Panc1 (cell line): ENCODE measurements around the gene AGBL1. TPM values are rescaled to one million over a fixed set of nuclear protein-coding genes. Genes with fewer than 3 reads are reported as not detected.
A peak's percentile ranks its signal among the peaks of the same experiment; 100 is the strongest.

Experiments
- ATAC-seq: fragments of 200-7000 bp; cut with Tn5 transposase; 2 replicates; pipeline ENCODE4 v1.9.1; 2020; ENCODE audit warnings: mild to moderate bottlenecking, moderate library complexity
- BruUV-seq: library from RNA; stranded (reverse); fragments of 400-500 nt; replicated peaks from 2 replicates; lab custom pipeline; 2021; lab: Mats Ljungman, UMichigan
- CTCF ChIA-PET: fragments of 300-600 bp; sonication (Branson Sonifier 250); formaldehyde crosslinking; loops from one replicate; lab custom pipeline; 2022; ENCODE audit warnings: antibody characterized with exemption; lab: Charles Lee
- POLR2A ChIA-PET: fragments of 300-600 bp; sonication (Branson Sonifier 250); formaldehyde crosslinking; loops from one replicate; lab custom pipeline; 2022; ENCODE audit warnings: antibody characterized with exemption; lab: Charles Lee
- DNase-seq: peaks from one replicate; pipeline ENCODE4 v3.0.0-alpha.2; 2010; ENCODE audit warnings: low read depth, low spot score
- H3K27ac ChIP-seq: 2 replicates; pipeline ENCODE4 v1.5.1; 2011; ENCODE audit warnings: mild to moderate bottlenecking, low read length, inconsistent platforms
- H3K27me3 ChIP-seq: fragments of 200-500 bp; sonication (Bioruptor generic); 2 replicates; pipeline ENCODE4 v1.6.0; 2014; ENCODE audit warnings: low read length, inconsistent platforms; ENCODE audit not compliant: control insufficient read depth, insufficient read depth
- H3K36me3 ChIP-seq: fragments of 200-500 bp; sonication (Bioruptor generic); 2 replicates; pipeline ENCODE4 v1.5.1; 2014; ENCODE audit warnings: inconsistent platforms, mild to moderate bottlenecking, low read length, moderate library complexity; ENCODE audit not compliant: control insufficient read depth, insufficient read depth
- H3K4me1 ChIP-seq: 2 replicates; pipeline ENCODE4 v1.5.1; 2011; ENCODE audit warnings: inconsistent platforms, mild to moderate bottlenecking, low read length, moderate library complexity; ENCODE audit not compliant: control insufficient read depth, insufficient read depth
- H3K4me3 ChIP-seq, 2 experiments: 2 replicates each; pipeline ENCODE4 v1.5.1; 2011 to 2012; ENCODE audit warnings: low read depth in 2 of 2, low read length in 2 of 2, mild to moderate bottlenecking in 2 of 2, inconsistent platforms in 1 of 2, moderate library complexity in 1 of 2
- H3K9me3 ChIP-seq: fragments of 200-500 bp; sonication (Bioruptor generic); 2 replicates; pipeline ENCODE4 v1.5.1; 2014; ENCODE audit warnings: low read depth, mild to moderate bottlenecking, inconsistent platforms, low read length, moderate library complexity; ENCODE audit not compliant: control insufficient read depth, insufficient read depth
- POLR2AphosphoS5 ChIP-seq: IDR thresholded peaks from 2 replicates; pipeline ENCODE4 v1.6.1; 2012; ENCODE audit warnings: mild to moderate bottlenecking, low read depth, low read length, moderate library complexity
- SIN3A ChIP-seq: IDR thresholded peaks from 2 replicates; pipeline ENCODE4 v1.6.1; 2012; ENCODE audit warnings: low read depth, mild to moderate bottlenecking, low read length, moderate library complexity, borderline replicate concordance; ENCODE audit not compliant: insufficient read depth
- TCF7L2 ChIP-seq: IDR thresholded peaks from 2 replicates; pipeline ENCODE4 v1.6.1; 2011; ENCODE audit warnings: mild to moderate bottlenecking, low read depth, low read length, inconsistent platforms
- in situ Hi-C: cut with HindIII; loops from 2 replicates; pipeline ENCODE4 v1.10.0; 2016; ENCODE audit warnings: low sequenced_read_pairs, low pct_unique_long_range_greater_than_20kb
- intact Hi-C: fragments of 100-400 bp; cut with micrococcal nuclease; formaldehyde crosslinking; loops from one replicate; pipeline ENCODE4 v1.10.0; 2022; ENCODE audit not compliant: unreplicated experiment
- total RNA-seq: library from RNA; stranded (reverse); gene quantifications from one replicate; pipeline ENCODE4 v1.2.1, GENCODE V29; 2021; ENCODE audit not compliant: unreplicated experiment
- TF ChIP-seq, protein P1 (sequence below), 2 experiments: IDR thresholded peaks; 2 replicates each; pipeline ENCODE4 v1.6.1; 2011 to 2012; ENCODE audit warnings: low read depth in 2 of 2, control low read depth in 1 of 2, low read length in 1 of 2, mild to moderate bottlenecking in 1 of 2, moderate library complexity in 1 of 2; ENCODE audit not compliant: insufficient read depth in 1 of 2
- TF ChIP-seq, protein P2 (sequence below): fragments of 450-650 bp; IDR thresholded peaks from 2 replicates; pipeline ENCODE4 v1.5.1; 2017; ENCODE audit warnings: mild to moderate bottlenecking

The AGBL1 gene
- total RNA-seq, 1 experiment from 2014 or later, result not detected

DNA sequence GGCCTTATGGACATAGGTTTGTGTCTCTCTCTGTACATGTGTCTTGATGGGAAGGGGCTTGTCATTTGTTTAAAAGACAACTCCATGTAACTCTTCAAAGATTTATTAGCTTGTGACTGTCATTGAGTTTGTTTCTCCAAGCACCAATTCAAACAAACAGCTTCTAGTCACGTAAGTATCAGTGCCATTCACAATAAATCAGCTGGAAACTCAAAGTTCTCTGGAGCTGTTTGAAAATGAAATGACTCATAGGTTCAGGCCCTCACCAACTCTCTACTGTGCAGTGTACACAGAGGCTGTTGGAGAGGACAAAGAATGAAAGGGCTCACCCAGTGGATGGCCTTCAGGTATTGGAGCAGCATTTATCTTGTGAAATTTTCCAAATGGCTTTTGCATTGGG is 476.3 kb downstream of the AGBL1 start:
- in situ Hi-C loops, result no loop called here
- intact Hi-C loops, result no loop called here
- Histone ChIP-seq H3K4me1 (no peaks in the 10 kb centered on the region), H3K4me3 (no peak overlapping the region), H3K9me3 (no peaks in the 10 kb centered on the region), H3K27me3 (no peaks in the 10 kb centered on the region), H3K27ac (no peak overlapping the region), H3K36me3 (no peaks in the 10 kb centered on the region)
- no TSS peak for BruUV-seq
- TF ChIP-seq SIN3A, result no peak
- no peak for TF ChIP-seq POLR2AphosphoS5
- TF ChIP-seq TCF7L2, result no peak
- TF ChIP-seq, protein P1, sequence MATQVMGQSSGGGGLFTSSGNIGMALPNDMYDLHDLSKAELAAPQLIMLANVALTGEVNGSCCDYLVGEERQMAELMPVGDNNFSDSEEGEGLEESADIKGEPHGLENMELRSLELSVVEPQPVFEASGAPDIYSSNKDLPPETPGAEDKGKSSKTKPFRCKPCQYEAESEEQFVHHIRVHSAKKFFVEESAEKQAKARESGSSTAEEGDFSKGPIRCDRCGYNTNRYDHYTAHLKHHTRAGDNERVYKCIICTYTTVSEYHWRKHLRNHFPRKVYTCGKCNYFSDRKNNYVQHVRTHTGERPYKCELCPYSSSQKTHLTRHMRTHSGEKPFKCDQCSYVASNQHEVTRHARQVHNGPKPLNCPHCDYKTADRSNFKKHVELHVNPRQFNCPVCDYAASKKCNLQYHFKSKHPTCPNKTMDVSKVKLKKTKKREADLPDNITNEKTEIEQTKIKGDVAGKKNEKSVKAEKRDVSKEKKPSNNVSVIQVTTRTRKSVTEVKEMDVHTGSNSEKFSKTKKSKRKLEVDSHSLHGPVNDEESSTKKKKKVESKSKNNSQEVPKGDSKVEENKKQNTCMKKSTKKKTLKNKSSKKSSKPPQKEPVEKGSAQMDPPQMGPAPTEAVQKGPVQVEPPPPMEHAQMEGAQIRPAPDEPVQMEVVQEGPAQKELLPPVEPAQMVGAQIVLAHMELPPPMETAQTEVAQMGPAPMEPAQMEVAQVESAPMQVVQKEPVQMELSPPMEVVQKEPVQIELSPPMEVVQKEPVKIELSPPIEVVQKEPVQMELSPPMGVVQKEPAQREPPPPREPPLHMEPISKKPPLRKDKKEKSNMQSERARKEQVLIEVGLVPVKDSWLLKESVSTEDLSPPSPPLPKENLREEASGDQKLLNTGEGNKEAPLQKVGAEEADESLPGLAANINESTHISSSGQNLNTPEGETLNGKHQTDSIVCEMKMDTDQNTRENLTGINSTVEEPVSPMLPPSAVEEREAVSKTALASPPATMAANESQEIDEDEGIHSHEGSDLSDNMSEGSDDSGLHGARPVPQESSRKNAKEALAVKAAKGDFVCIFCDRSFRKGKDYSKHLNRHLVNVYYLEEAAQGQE (IDR thresholded peaks at IDR 0.05; ENCODE audit: insufficient read depth in 1 of 2, low read depth in 2 of 2, low read length in 1 of 2), result no peak
- TF ChIP-seq, protein P2, sequence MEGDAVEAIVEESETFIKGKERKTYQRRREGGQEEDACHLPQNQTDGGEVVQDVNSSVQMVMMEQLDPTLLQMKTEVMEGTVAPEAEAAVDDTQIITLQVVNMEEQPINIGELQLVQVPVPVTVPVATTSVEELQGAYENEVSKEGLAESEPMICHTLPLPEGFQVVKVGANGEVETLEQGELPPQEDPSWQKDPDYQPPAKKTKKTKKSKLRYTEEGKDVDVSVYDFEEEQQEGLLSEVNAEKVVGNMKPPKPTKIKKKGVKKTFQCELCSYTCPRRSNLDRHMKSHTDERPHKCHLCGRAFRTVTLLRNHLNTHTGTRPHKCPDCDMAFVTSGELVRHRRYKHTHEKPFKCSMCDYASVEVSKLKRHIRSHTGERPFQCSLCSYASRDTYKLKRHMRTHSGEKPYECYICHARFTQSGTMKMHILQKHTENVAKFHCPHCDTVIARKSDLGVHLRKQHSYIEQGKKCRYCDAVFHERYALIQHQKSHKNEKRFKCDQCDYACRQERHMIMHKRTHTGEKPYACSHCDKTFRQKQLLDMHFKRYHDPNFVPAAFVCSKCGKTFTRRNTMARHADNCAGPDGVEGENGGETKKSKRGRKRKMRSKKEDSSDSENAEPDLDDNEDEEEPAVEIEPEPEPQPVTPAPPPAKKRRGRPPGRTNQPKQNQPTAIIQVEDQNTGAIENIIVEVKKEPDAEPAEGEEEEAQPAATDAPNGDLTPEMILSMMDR, result no peak
- ChIA-PET POLR2A (no interaction called here), CTCF (no interaction called here)
- peak; percentile 41 for DNase-seq
- no peak for ATAC-seq

DNA sequence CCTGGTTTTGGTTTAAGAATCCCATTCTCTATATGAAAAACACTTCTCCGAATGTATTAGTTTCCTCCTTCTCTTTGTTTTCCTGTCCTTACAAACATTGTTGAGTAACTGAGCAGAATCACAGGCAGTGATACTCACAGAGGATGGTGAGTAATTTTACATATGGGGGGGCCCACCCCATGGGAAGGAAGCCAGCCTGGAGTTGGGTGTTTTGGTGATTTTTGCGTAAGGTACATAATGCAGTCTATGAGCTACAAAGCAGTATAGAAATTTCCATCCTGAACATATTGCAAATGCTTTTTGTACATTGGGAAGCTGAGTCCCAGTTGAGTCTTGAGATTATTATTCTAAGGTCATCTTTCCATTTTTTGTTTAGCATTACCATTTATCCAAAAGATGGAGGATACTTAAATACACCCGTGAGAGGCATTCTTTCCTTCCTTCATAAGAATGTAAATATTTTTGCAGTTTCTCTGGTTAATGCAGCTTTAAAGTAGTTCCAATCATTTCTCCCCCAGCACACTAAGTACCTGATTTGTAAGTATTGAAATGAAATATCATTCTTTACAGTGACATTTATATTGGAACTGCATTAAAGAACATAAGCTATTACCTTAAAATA is 476.8 kb downstream of the AGBL1 start:
- no peak for DNase-seq
- intact Hi-C loops (no loop called here), in situ Hi-C loops (no loop called here)
- Histone ChIP-seq H3K36me3 (no peaks in the 10 kb centered on the region), H3K27me3 (no peaks in the 10 kb centered on the region), H3K9me3 (no peaks in the 10 kb centered on the region), H3K4me1 (no peaks in the 10 kb centered on the region), H3K27ac (no peak overlapping the region), H3K4me3 (no peak overlapping the region)
- no peak for ATAC-seq
- CTCF ChIA-PET, result no interaction called here
- no TSS peak for BruUV-seq
- POLR2A ChIA-PET, result no interaction called here
- TF ChIP-seq POLR2AphosphoS5, result no peak
- no peak for TF ChIP-seq SIN3A
- TF ChIP-seq, protein P2, result no peak
- TF ChIP-seq, protein P1 (IDR thresholded peaks at IDR 0.05; ENCODE audit: insufficient read depth in 1 of 2, low read depth in 2 of 2, low read length in 1 of 2), result no peak
- no peak for TF ChIP-seq TCF7L2
